ENCODE data around the gene PEDS1. TPM values are rescaled to one million over a fixed set of nuclear protein-coding genes. Genes with fewer than 3 reads are reported as not detected.

Gene PEDS1
- total and polyA plus RNA-seq, 2 of the 13 experiments (the other 11 are each of a cell fraction or from before 2014, with no cell fraction given), result 30.5 to 93.9 TPM

GRCh38 chr20:50153500-50154377 lies at the start of gene PEDS1 (continued):
- TF ChIP-seq ZNF138 (CRISPR knock-in tag; IDR thresholded peaks at IDR 0.05; ENCODE audit: low read depth) (peak; percentile 98), BCLAF1 (IDR thresholded peaks at IDR 0.05) (no peak), SIN3B (IDR thresholded peaks at IDR 0.05; ENCODE audit: low read length) (peak; percentile 20; the same call in 1 of the 2 replicates), ZNF879 (CRISPR knock-in tag; IDR thresholded peaks at IDR 0.05) (peak; percentile 96; the same call in 1 of the 2 replicates), MAF1 (CRISPR knock-in tag; IDR thresholded peaks at IDR 0.05; ENCODE audit: borderline replicate concordance) (no peak), SMAD9 (CRISPR knock-in tag; IDR thresholded peaks at IDR 0.05) (0 out of 2 replicates have a peak, but pooled peaks have one; percentile 13), BHLHE40 (IDR thresholded peaks at IDR 0.05; ENCODE audit: low read length) (peak; percentile 32; the same call in 1 of the 2 replicates), ZNF570 (CRISPR knock-in tag; IDR thresholded peaks at IDR 0.05; ENCODE audit: borderline replicate concordance) (0 out of 2 replicates have a peak, but pooled peaks have one; percentile 89), FOXO4 (CRISPR knock-in tag; conservative IDR thresholded peaks at IDR 0.05) (0 out of 2 replicates have a peak, but pooled peaks have one; percentile 98), ZNF414 (CRISPR knock-in tag; IDR thresholded peaks at IDR 0.05) (0 out of 2 replicates have a peak, but pooled peaks have one; percentile 56), PAX8 (CRISPR knock-in tag; IDR thresholded peaks at IDR 0.05; ENCODE audit: borderline replicate concordance) (peak; percentile 98; the same call in 1 of the 2 replicates), THAP9 (CRISPR knock-in tag; IDR thresholded peaks at IDR 0.05; ENCODE audit: borderline replicate concordance) (peak; percentile 79), NR2C2 (CRISPR knock-in tag; IDR thresholded peaks at IDR 0.05; ENCODE audit: borderline replicate concordance) (peak; percentile 46; the same call in 1 of the 2 replicates), ZNF816 (CRISPR knock-in tag; IDR thresholded peaks at IDR 0.05; ENCODE audit: borderline replicate concordance) (peak; percentile 99), ARID2 (CRISPR knock-in tag; IDR thresholded peaks at IDR 0.05; ENCODE audit: borderline replicate concordance) (peak; percentile 99), ARID3A (IDR thresholded peaks at IDR 0.05; ENCODE audit: low read depth, low read length) (no peak), ZNF549 (CRISPR knock-in tag; IDR thresholded peaks at IDR 0.05) (no peak)

All from HepG2 (cell line).